CD14-positive monocyte (primary cell): ENCODE measurements around the gene MOB3B. TPM values are rescaled to one million over a fixed set of nuclear protein-coding genes. Genes with fewer than 3 reads are reported as not detected.

Source experiments
- DNase-seq, 3 donors: peaks; one replicate each; pipeline ENCODE4 v3.0.0-alpha.2; 2011 to 2022
- H2AFZ ChIP-seq: 2 replicates; pipeline ENCODE4 v1.6.0; 2012; ENCODE audit warnings: mild to moderate bottlenecking, low read depth, low read length, inconsistent platforms; ENCODE audit not compliant: insufficient read depth, poor library complexity, severe bottlenecking
- H3K27ac ChIP-seq, 2 donors: 1 replicate in 1 of 2; 2 replicates in 1 of 2; pipeline ENCODE4 v1.5.1; 2012 to 2013; ENCODE audit warnings: low read length in 2 of 2, control low read depth in 1 of 2, inconsistent platforms in 1 of 2, low read depth in 1 of 2, mild to moderate bottlenecking in 1 of 2
- H3K27me3 ChIP-seq, 2 donors: one replicate each; pipeline versions ENCODE4 v1.6.0 to v1.6.1; 2011 to 2013; ENCODE audit warnings: low read length in 2 of 2; ENCODE audit not compliant: control insufficient read depth in 2 of 2, insufficient read depth in 2 of 2
- H3K36me3 ChIP-seq, 2 donors: replicated peaks in 1 of 2; 1 replicate in 1 of 2; 2 replicates in 1 of 2; pipeline versions ENCODE4 v1.5.1 to v1.6.1; 2012 to 2013; ENCODE audit warnings: low read length in 2 of 2, control low read depth in 1 of 2, inconsistent platforms in 1 of 2, mild to moderate bottlenecking in 1 of 2; ENCODE audit not compliant: insufficient read depth in 2 of 2, control insufficient read depth in 1 of 2
- H3K4me1 ChIP-seq, 2 donors: 1 replicate in 1 of 2; 2 replicates in 1 of 2; pipeline versions ENCODE4 v1.5.1 to v1.6.1; 2012 to 2013; ENCODE audit warnings: low read length in 2 of 2, control low read depth in 1 of 2, inconsistent platforms in 1 of 2, mild to moderate bottlenecking in 1 of 2, moderate library complexity in 1 of 2; ENCODE audit not compliant: insufficient read depth in 2 of 2, control insufficient read depth in 1 of 2
- H3K4me2 ChIP-seq: replicated peaks from 2 replicates; pipeline ENCODE3; 2012; ENCODE audit warnings: low read length, moderate library complexity, mild to moderate bottlenecking; ENCODE audit not compliant: poor library complexity, severe bottlenecking; ENCODE audit errors: extremely low read depth
- H3K4me3 ChIP-seq, 3 experiments: fragments of 200-600 bp in 1 of 3; sonication (generic) in 1 of 3; replicated peaks in 1 of 3; 1 replicate in 2 of 3; 2 replicates in 1 of 3; pipeline ENCODE4 v1.5.1; 2011 to 2013; ENCODE audit warnings: low read length in 3 of 3, mild to moderate bottlenecking in 3 of 3, control low read depth in 2 of 3, low read depth in 2 of 3, inconsistent platforms in 1 of 3, moderate library complexity in 1 of 3
- H3K79me2 ChIP-seq: 2 replicates; pipeline ENCODE4 v1.6.0; 2012; ENCODE audit warnings: mild to moderate bottlenecking, control low read depth, inconsistent platforms, low read length, moderate library complexity; ENCODE audit not compliant: insufficient read depth
- H3K9ac ChIP-seq: 2 replicates; pipeline ENCODE4 v1.6.0; 2017; ENCODE audit warnings: low read length, mild to moderate bottlenecking; ENCODE audit not compliant: insufficient read depth, poor library complexity, severe bottlenecking
- H3K9me3 ChIP-seq, 2 donors: replicated peaks in 1 of 2; 1 replicate in 1 of 2; 2 replicates in 1 of 2; pipeline versions ENCODE4 v1.5.1 to v1.6.1; 2012 to 2013; ENCODE audit warnings: low read length in 2 of 2, control low read depth in 1 of 2; ENCODE audit not compliant: control insufficient read depth in 1 of 2, insufficient read depth in 1 of 2
- H4K20me1 ChIP-seq: 2 replicates; pipeline ENCODE4 v1.6.0; 2012; ENCODE audit warnings: mild to moderate bottlenecking, low read length, control low read depth, moderate library complexity; ENCODE audit not compliant: insufficient read depth
- H3K27ac Mint-ChIP-seq, 7 donors: one replicate each; pipeline ENCODE4 v1.8.0; 2020; ENCODE audit warnings: mild to moderate bottlenecking in 7 of 7, mixed read lengths in 7 of 7, moderate library complexity in 6 of 7, inconsistent platforms in 2 of 7
- H3K27me3 Mint-ChIP-seq, 3 donors: one replicate each; pipeline ENCODE4 v1.8.0; 2021 to 2022; ENCODE audit warnings: low read depth in 3 of 3, mild to moderate bottlenecking in 3 of 3, mixed read lengths in 3 of 3, moderate library complexity in 3 of 3, inconsistent platforms in 1 of 3
- H3K36me3 Mint-ChIP-seq, 2 donors: one replicate each; pipeline ENCODE4 v1.8.0; 2020; ENCODE audit warnings: mixed read lengths in 2 of 2, inconsistent platforms in 1 of 2, mild to moderate bottlenecking in 1 of 2
- H3K4me1 Mint-ChIP-seq: one replicate; pipeline ENCODE4 v1.8.0; 2020; ENCODE audit warnings: mild to moderate bottlenecking, mixed read lengths
- H3K4me3 Mint-ChIP-seq, 2 donors: one replicate each; pipeline ENCODE4 v1.8.0; 2020; ENCODE audit warnings: mild to moderate bottlenecking in 2 of 2, mixed read lengths in 2 of 2, moderate library complexity in 1 of 2
- H3K9me3 Mint-ChIP-seq, 7 donors: one replicate each; pipeline ENCODE4 v1.8.0; 2020 to 2022; ENCODE audit warnings: mixed read lengths in 7 of 7, mild to moderate bottlenecking in 6 of 7, moderate library complexity in 6 of 7, inconsistent platforms in 2 of 7
- CTCF ChIP-seq: fragments of 200-600 bp; IDR thresholded peaks from one replicate; pipeline ENCODE4 v1.8.0; 2022; ENCODE audit warnings: antibody characterized with exemption, mild to moderate bottlenecking
- WGBS: methylation state at CpG from one replicate; pipeline ENCODE4 v1.1.5; 2013; ENCODE audit warnings: missing lambda C conversion rate; ENCODE audit not compliant: insufficient coverage; 5-methylcytosine and 5-hydroxymethylcytosine counted together
- intact Hi-C, 2 donors: fragments of 100-400 bp; cut with micrococcal nuclease; formaldehyde crosslinking; loops; one replicate each; pipeline versions ENCODE4 v1.15.0 to v1.15.1; 2023
- polyA plus RNA-seq, 3 donors: library from polyadenylated mRNA; depleted of rRNA in 1 of 3; unstranded in 2 of 3; stranded (reverse) in 1 of 3; fragments of 300-500 nt in 2 of 3; fragments of >200 nt in 1 of 3; fragmentation: Illumina TruSeq in 2 of 3; gene quantifications; 1 replicate in 2 of 3; 2 replicates in 1 of 3; pipeline ENCODE4 v1.2.3, GENCODE V29; 2012 to 2021

MOB3B gene
- polyA plus RNA-seq, 3 donors = 1.2 to 2.2 (median 1.4) TPM

- H3K36me3 Mint-ChIP-seq = peaks cover 75 to 86% of the 10 kb centered on the region in 2 donors
- Histone ChIP-seq H3K27me3 (no peaks in the 10 kb centered on the region), H3K9me3 (no peaks in the 10 kb centered on the region), H3K9ac (no peak overlapping the region), H2AFZ (no peak overlapping the region), H3K4me1 (no peaks in the 10 kb centered on the region), H3K36me3 (peaks cover 91 to 96% of the 10 kb centered on the region in 2 donors), H3K27ac (peak overlapping the region in 1 of 2 donors; percentile 13), H3K4me3 (no peak overlapping the region), H3K4me2 (no peak overlapping the region), H3K79me2 (peaks cover 4% of the 10 kb centered on the region), H4K20me1 (peaks cover 55% of the 10 kb centered on the region)
- intact Hi-C loops = no loop called here
- H3K9me3 Mint-ChIP-seq = no peaks in the 10 kb centered on the region
- peak overlapping the region in 2 of 7 donors; percentile 37 to 40 for H3K27ac Mint-ChIP-seq
- H3K4me3 Mint-ChIP-seq = no peak overlapping the region
- no peaks in the 10 kb centered on the region for H3K27me3 Mint-ChIP-seq
- no peak for DNase-seq
- no peaks in the 10 kb centered on the region for H3K4me1 Mint-ChIP-seq
- TF ChIP-seq CTCF = peak; percentile 32
- no CpG with 5 or more reads among the region's 10 CpGs for WGBS
These were observed 18.6 kb upstream of the MOB3B start for GRCh38 chr9:27548055-27548741.

- H3K36me3 Mint-ChIP-seq = peaks cover 71 to 85% of the 10 kb centered on the region in 2 donors
- whole genome bisulfite sequencing = 100% methylated on average over 1 of the region's 3 CpGs
- intact Hi-C loops = no loop called here
These were observed 15.9 kb upstream of the MOB3B start for GRCh38 chr9:27545471-27545870.

More at GRCh38 chr9:27545471-27545870, 15.9 kb upstream of the MOB3B start:
- H3K9me3 ChIP-seq = no peaks in the 10 kb centered on the region
- H3K4me2 ChIP-seq = no peak overlapping the region
- H3K4me3 ChIP-seq = no peak overlapping the region
- H3K4me1 Mint-ChIP-seq = peaks cover 9% of the 10 kb centered on the region
- H3K79me2 ChIP-seq = no peaks in the 10 kb centered on the region
- H3K9me3 Mint-ChIP-seq = no peaks in the 10 kb centered on the region
- no peak overlapping the region for H2AFZ ChIP-seq
- peaks cover 53% of the 10 kb centered on the region for H4K20me1 ChIP-seq
- H3K27me3 Mint-ChIP-seq = no peaks in the 10 kb centered on the region
- TF ChIP-seq CTCF = no peak
- H3K9ac ChIP-seq = no peak overlapping the region
- H3K27ac Mint-ChIP-seq = peak overlapping the region in 1 of 7 donors; percentile 24
- H3K27me3 ChIP-seq = no peaks in the 10 kb centered on the region
- H3K4me3 Mint-ChIP-seq = no peak overlapping the region
- no peak for DNase-seq
- peaks cover 78 to 96% of the 10 kb centered on the region in 2 donors for H3K36me3 ChIP-seq
- peak overlapping the region in 1 of 2 donors; percentile 17 for H3K27ac ChIP-seq
- peaks cover 6 to 7% of the 10 kb centered on the region in 2 donors for H3K4me1 ChIP-seq
